ENCODE measurements around the gene CRADD. TPM values are rescaled to one million over a fixed set of nuclear protein-coding genes. Genes with fewer than 3 reads are reported as not detected.

The CRADD gene
- total RNA-seq = 10 to 100 TPM; 17.2 to 65.3 (median 30.8) TPM
- long read RNA-seq, partial matches to known transcripts = 0 of 4 reads
- long read RNA-seq, other reads (novel, unspliced or antisense) = 0 of 4 reads

GRCh38 chr12:93677195-93678064 lies at the start of gene CRADD:
CRADD (plus strand) TSS chr12:93677375.
- no peaks in the 10 kb centered on the region for H3K9me3 ChIP-seq
- no peaks in the 10 kb centered on the region for H3K36me3 ChIP-seq
- 0% methylated on average over 38 of the region's 41 CpGs for WGBS (ENCODE audit: insufficient coverage, low coverage, low lambda C conversion rate, missing lambda C conversion rate)
- H3K4me1 ChIP-seq = peaks cover 0 to 22% (median 9%) of the 10 kb centered on the region in 4 donors
- no peaks in the 10 kb centered on the region for H3K27me3 ChIP-seq
- H3K4me3 ChIP-seq = peak within 1 kb of the TSS; percentile 59 to 71 (median 63)
- ATAC-seq (peak; percentile 88 to 95 (median 92)), DNase-seq (peak; percentile 66 to 82 (median 79))
- peak; percentile 79 for TF ChIP-seq POLR2A (IDR thresholded peaks at IDR 0.05)
- TF ChIP-seq CTCF (IDR thresholded peaks at IDR 0.05) = peak in 1 of 4 donors; percentile 5
- intact Hi-C loops (cut with DNase I) = loop anchor here (5.0 to 10.0 kb wide), 2 partner anchors 103 to 105 kb away; partner anchors contain the start of gene SOCS2 (in 2 of the 2)
- H3K27ac ChIP-seq = peak within 1 kb of the TSS; percentile 96 to 99 (median 96)

GRCh38 chr12:93632383-93632782 lies 44.8 kb upstream of the CRADD start:
- no peaks in the 10 kb centered on the region for H3K4me1 ChIP-seq
- H3K27me3 ChIP-seq = no peaks in the 10 kb centered on the region
- no peak for DNase-seq
- ATAC-seq = no peak
- intact Hi-C loops (cut with DNase I) = no loop called here
- H3K9me3 ChIP-seq = no peaks in the 10 kb centered on the region
- no peak overlapping the region for H3K27ac ChIP-seq
- no peak for TF ChIP-seq POLR2A (IDR thresholded peaks at IDR 0.05)
- TF ChIP-seq CTCF (IDR thresholded peaks at IDR 0.05) = no peak
- WGBS (ENCODE audit: insufficient coverage, low coverage, low lambda C conversion rate, missing lambda C conversion rate) = no CpG with 5 or more reads among the region's 1 CpG
- H3K36me3 ChIP-seq = no peaks in the 10 kb centered on the region
- no peak overlapping the region for H3K4me3 ChIP-seq

DNA sequence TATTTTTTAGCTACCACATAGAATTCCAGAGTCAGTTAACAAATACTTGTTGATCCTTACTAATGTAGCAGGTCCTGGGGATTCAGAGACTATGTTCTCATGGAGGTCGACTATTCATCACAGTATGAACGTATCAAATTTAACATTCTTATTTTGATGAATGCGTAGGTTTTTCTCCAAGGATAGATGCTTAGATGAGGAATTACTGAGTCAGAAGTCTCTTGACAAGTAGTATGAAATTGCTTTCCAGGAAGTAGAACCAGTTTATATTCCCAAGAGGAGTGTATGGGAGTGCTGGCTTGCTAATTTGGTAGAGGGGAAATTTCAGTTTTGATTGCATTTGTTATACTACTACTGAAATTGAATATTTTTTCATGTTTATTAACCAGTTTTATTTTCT lies 42.8 kb upstream of the CRADD start:
- H3K36me3 ChIP-seq = no peaks in the 10 kb centered on the region
- intact Hi-C loops (cut with DNase I) = no loop called here
- no peaks in the 10 kb centered on the region for H3K9me3 ChIP-seq
- no peak overlapping the region for H3K4me3 ChIP-seq
- H3K27ac ChIP-seq = no peak overlapping the region
- no peaks in the 10 kb centered on the region for H3K4me1 ChIP-seq
- 76% methylated on average over 3 of the region's 3 CpGs for WGBS (ENCODE audit: insufficient coverage, low coverage, low lambda C conversion rate, missing lambda C conversion rate)
- H3K27me3 ChIP-seq = no peaks in the 10 kb centered on the region
- DNase-seq (no peak), ATAC-seq (no peak)
- TF ChIP-seq CTCF (IDR thresholded peaks at IDR 0.05) = no peak
- no peak for TF ChIP-seq POLR2A (IDR thresholded peaks at IDR 0.05)

- no peak for DNase-seq
- Histone ChIP-seq H3K27ac (no peak overlapping the region), H3K36me3 (no peaks in the 10 kb centered on the region), H3K4me3 (no peak overlapping the region), H3K4me1 (no peaks in the 10 kb centered on the region), H3K9me3 (no peaks in the 10 kb centered on the region), H3K27me3 (no peaks in the 10 kb centered on the region)
- intact Hi-C loops (cut with DNase I) = no loop called here
- TF ChIP-seq CTCF (IDR thresholded peaks at IDR 0.05) = no peak
- no peak for TF ChIP-seq POLR2A (IDR thresholded peaks at IDR 0.05)
- no peak for ATAC-seq
- WGBS (ENCODE audit: insufficient coverage, low coverage, low lambda C conversion rate, missing lambda C conversion rate) = no CpG with 5 or more reads among the region's 2 CpGs
These were observed 40.5 kb upstream of the CRADD start for GRCh38 chr12:93636708-93637107.
